Left renal pelvis (tissue), 4 donors: Measurements from ENCODE around the gene GGACT. TPM values are rescaled to one million over a fixed set of nuclear protein-coding genes. Genes with fewer than 3 reads are reported as not detected.
A peak's percentile ranks its signal among the peaks of the same experiment; 100 is the strongest.
"Not testable (repeated sequence)": the region's sequence is repeated elsewhere in the genome, so short reads cannot be mapped to it uniquely, and the experiment has no call there.

Experiments used
- DNase-seq, 4 donors: peaks; one replicate each; pipeline ENCODE4 v3.0.0-alpha.2; 2013; ENCODE audit warnings: low read depth in 4 of 4, low spot score in 3 of 4
- polyA plus RNA-seq, 4 donors: library from polyadenylated mRNA; unstranded; fragments of 120-200 nt; gene quantifications; one replicate each; pipeline ENCODE4 v1.2.1, GENCODE V29; 2013; ENCODE audit not compliant: insufficient read length in 4 of 4

The GGACT gene
- 1 to 10 TPM; 3.1 to 5.5 (median 4.2) TPM for polyA plus RNA-seq

GRCh38 chr13:100588331-100589177 lies at the start of gene GGACT:
TSS of gene GGACT (minus strand) at chr13:100588789. CDS start at chr13:100532591, 56,198 bp downstream.
- peak in 1 of 4 donors; percentile 41 for DNase-seq

DNA sequence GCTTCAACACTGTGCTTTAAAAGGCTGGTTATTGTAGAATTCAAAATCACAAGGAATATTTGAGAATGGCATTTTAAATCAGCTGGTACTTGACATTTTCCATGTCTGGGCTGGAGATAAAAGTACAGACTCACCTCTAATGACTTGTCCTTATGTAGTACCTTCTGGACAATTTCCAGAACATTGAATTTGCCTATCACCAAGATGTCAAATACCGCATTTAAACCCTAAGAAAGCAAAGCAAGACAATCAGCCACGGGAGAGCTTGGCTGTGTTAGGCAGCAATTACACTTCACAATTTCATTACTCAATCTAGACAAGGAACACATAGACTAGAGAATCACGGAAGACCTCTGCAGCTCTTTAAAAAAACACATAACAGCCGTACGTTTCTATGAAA lies 49.2 kb upstream of the GGACT start:
- DNase-seq = no peak

DNA sequence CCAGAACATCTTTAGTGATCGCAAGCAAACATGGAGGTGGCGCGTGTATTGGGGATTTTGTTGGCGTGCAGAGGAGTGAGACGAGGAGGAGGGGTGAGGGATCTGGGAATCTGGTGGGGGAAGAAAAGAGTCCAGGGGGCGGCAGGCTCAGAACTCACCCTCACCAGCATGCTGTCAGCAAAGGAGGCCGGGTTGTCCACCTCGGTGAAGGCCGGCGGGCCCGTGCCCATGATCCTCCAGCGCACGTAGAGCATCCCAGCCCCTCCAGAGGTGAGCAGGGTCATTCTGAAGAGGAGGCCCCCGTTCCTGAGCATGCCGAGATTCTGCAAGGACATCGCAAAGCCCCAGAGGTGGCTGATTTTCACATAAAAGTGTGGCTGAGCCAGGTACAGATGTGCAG lies 48.8 kb upstream of the GGACT start:
- DNase-seq = no peak

GRCh38 chr13:100636441-100636840 lies 47.9 kb upstream of the GGACT start:
- DNase-seq = no peak

- no peak for DNase-seq
Measured at GRCh38 chr13:100636004-100636403, 47.4 kb upstream of the GGACT start.

- DNase-seq = no peak
Measured at GRCh38 chr13:100634696-100635095, 46.1 kb upstream of the GGACT start.

GRCh38 chr13:100633461-100633860 lies 44.9 kb upstream of the GGACT start:
- DNase-seq = no peak

GRCh38 chr13:100630555-100630954 lies 42.0 kb upstream of the GGACT start:
- no peak for DNase-seq

DNA sequence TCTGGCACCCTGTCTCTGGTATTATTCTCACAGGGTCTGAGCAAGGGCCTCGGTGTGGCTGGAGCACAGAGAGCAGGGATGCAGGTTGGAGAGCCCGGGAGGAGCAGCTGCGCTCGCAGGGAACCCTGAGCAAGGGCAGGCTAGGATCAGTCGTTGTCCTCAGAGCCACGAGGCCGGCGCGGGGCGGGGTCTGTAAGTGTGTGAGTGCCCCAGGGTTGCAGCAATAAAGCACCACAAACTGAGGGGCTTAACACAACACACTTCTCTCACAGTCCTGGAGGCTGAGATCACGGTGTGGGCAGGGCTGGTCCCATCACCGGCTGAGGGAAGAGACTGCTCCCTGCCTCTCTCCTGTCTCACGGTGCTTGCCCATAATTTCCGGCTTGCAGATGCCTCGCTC lies 38.5 kb upstream of the GGACT start:
- no peak for DNase-seq

DNA sequence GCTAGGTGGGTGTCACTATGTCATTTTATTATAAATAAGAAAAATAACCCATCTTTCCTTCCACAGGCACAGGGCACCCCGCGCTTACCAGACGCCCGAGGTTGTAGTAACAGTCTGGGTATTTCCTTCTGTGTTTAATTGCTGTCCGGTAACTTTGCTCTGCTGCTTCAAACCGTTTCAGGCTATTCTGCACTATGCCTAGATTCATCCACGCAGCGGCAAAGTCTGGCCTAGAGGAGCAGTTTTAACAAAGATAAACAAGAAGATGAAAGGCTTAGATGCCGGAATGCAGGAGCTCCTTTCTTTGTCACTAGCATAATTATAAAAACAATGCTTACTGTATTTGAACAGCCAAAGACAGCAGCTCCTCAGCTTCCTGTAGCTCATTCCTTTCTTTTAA lies 36.9 kb upstream of the GGACT start:
- DNase-seq = no peak

- no peak for DNase-seq
Measured at GRCh38 chr13:100620792-100621191, 32.2 kb upstream of the GGACT start.

DNA sequence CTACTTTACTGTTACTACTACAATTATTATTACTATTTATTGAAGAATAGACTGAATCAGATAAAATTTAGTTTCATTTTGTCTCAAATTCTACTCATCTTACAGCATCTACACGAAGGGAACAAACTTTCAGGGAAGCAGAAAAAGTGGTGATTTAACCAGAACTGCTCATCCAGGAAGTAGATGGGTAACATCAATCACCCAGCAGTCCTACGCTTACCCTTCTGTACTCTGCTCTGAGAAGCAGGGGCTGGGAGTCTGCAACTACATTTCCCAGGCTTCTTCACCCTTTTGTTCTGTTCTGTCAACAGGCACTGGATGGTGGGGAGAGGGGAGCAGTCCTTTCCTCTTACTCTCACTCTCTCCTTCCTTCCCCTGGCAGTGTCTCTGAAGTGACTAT lies 31.4 kb upstream of the GGACT start:
- no peak for DNase-seq

GRCh38 chr13:100618897-100619296 lies 30.3 kb upstream of the GGACT start:
- DNase-seq = not testable (repeated sequence)

DNA sequence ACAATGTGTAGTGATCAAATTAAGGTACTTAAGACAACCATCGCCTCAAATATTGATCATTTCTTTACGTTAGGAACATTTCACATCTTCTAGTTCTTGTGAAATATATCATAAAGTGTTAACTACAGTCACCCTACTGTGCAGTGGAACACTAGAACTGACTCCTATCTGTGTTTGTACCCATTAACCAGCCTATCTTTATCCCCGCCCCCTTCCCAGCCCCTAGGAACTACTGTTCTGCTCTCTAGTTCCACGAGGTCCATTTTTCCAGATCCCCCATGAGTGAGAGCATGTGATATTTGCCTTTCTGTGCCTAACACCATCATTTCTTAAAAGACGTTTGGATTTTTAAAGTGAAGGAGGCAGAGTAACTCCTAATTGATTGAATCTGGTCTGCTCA lies 24.4 kb upstream of the GGACT start:
- no peak for DNase-seq

GRCh38 chr13:100611678-100612492 lies 23.3 kb upstream of the GGACT start:
- no peak for DNase-seq

- DNase-seq = no peak
Measured at GRCh38 chr13:100610391-100611347, 22.1 kb upstream of the GGACT start.

GRCh38 chr13:100608906-100609305 lies 20.3 kb upstream of the GGACT start:
- no peak for DNase-seq

GRCh38 chr13:100608489-100608888 lies 19.9 kb upstream of the GGACT start:
- no peak for DNase-seq

DNA sequence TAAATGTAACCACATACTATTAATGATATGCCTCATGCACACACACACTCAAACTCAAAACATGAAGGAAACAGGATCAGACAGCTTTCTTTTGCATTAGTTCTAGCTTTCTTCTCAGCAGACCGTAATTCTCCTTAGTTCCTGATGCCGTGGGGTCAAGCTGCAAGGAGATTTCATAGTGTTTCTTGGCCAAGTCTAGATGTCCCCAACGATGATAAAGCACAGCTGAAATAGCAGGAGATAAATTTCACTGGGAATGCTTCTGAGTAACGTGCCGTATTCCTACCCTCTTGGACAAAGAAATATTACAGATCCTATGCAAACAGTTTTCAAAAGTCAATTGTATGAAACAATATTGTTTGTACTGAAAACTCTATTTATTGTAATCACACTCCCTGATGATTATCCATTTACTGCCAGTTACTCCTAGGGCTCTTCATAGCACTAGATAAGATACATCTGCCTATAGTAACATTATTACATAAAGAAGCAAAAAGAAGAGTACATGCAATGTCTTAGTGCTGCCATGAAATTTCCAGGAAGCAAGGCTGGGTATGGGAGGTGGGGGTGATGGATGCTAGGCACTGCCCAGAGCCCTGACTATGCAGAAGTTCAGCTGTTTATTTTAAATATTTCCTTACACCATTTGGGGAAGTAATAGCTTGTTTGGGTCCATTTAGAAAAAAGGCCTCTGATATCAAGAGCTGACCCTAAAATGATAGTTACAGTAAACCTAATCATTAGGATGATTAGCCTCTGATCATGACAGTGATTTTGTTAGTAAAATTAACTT lies 16.5 kb upstream of the GGACT start:
- no peak for DNase-seq
